MM.1S (cell line): Measurements from ENCODE around the gene ST3GAL3.

Experiments used
- DNase-seq: peaks from one replicate; pipeline ENCODE4 v3.0.0-alpha.2; 2015
- H2AFZ ChIP-seq: fragments of 300-600 bp; sonication (generic); 2 replicates; pipeline ENCODE4 v1.6.0; 2016; ENCODE audit warnings: antibody characterized with exemption, low read length
- H3F3A ChIP-seq: fragments of 300-600 bp; sonication (generic); 2 replicates; pipeline ENCODE4 v1.6.1; 2016; ENCODE audit warnings: mild to moderate bottlenecking, antibody characterized with exemption, low read length, moderate library complexity, mixed read lengths; ENCODE audit not compliant: insufficient read depth
- H3K27ac ChIP-seq: fragments of 300-600 bp; sonication (generic); 2 replicates; pipeline ENCODE4 v1.5.1; 2016; ENCODE audit warnings: mild to moderate bottlenecking, low read length
- H3K27me3 ChIP-seq: fragments of 300-600 bp; sonication (generic); replicated peaks from 2 replicates; pipeline ENCODE4 v1.6.0; 2016; ENCODE audit warnings: low read length; ENCODE audit not compliant: insufficient read depth
- H3K36me3 ChIP-seq: fragments of 300-600 bp; sonication (generic); replicated peaks from 2 replicates; pipeline ENCODE4 v1.6.1; 2016; ENCODE audit warnings: mild to moderate bottlenecking, low read length, mixed read lengths; ENCODE audit not compliant: insufficient read depth
- H3K4me1 ChIP-seq: fragments of 300-600 bp; sonication (generic); 2 replicates; pipeline ENCODE4 v1.6.1; 2016; ENCODE audit warnings: low read length, mixed read lengths
- H3K4me2 ChIP-seq: fragments of 300-600 bp; sonication (generic); 2 replicates; pipeline ENCODE4 v1.6.0; 2016; ENCODE audit warnings: low read depth, low read length
- H3K4me3 ChIP-seq: fragments of 300-600 bp; sonication (generic); 2 replicates; pipeline ENCODE4 v1.5.1; 2016; ENCODE audit warnings: low read length, mixed read lengths
- H3K79me2 ChIP-seq: fragments of 300-600 bp; sonication (generic); 2 replicates; pipeline ENCODE4 v1.6.1; 2016; ENCODE audit warnings: mixed run types, low read length, mixed read lengths
- H3K9ac ChIP-seq: fragments of 300-600 bp; sonication (generic); 2 replicates; pipeline ENCODE4 v1.6.1; 2016; ENCODE audit warnings: low read length, mixed read lengths
- H3K9me2 ChIP-seq: fragments of 300-600 bp; sonication (generic); replicated peaks from 2 replicates; pipeline ENCODE4 v1.6.1; 2016; ENCODE audit warnings: mild to moderate bottlenecking, low read length, mixed read lengths; ENCODE audit not compliant: insufficient read depth
- H3K9me3 ChIP-seq: fragments of 300-600 bp; sonication (generic); replicated peaks from 2 replicates; pipeline ENCODE4 v1.6.1; 2016; ENCODE audit warnings: mild to moderate bottlenecking, low read length, mixed read lengths; ENCODE audit not compliant: insufficient read depth
- H4K20me1 ChIP-seq: fragments of 300-600 bp; sonication (generic); 2 replicates; pipeline ENCODE4 v1.6.1; 2016; ENCODE audit warnings: mild to moderate bottlenecking, low read length, moderate library complexity, mixed read lengths; ENCODE audit not compliant: insufficient read depth
- EZH2 ChIP-seq: fragments of 300-600 bp; sonication (generic); optimal IDR thresholded peaks from 2 replicates; pipeline ENCODE3; 2017; ENCODE audit warnings: low read depth, mild to moderate bottlenecking, antibody characterized with exemption, low read length, mixed read lengths
- EZH2phosphoT487 ChIP-seq: fragments of 300-600 bp; sonication (generic); IDR thresholded peaks from 2 replicates; pipeline ENCODE4 v1.6.1; 2018; ENCODE audit warnings: antibody characterized with exemption, low read length
- TF ChIP-seq, protein P1 (sequence below): fragments of 300-600 bp; sonication (generic); IDR thresholded peaks from 2 replicates; pipeline ENCODE4 v1.5.1; 2016; ENCODE audit warnings: antibody characterized with exemption, low read length, mixed read lengths

Gene ST3GAL3

DNA sequence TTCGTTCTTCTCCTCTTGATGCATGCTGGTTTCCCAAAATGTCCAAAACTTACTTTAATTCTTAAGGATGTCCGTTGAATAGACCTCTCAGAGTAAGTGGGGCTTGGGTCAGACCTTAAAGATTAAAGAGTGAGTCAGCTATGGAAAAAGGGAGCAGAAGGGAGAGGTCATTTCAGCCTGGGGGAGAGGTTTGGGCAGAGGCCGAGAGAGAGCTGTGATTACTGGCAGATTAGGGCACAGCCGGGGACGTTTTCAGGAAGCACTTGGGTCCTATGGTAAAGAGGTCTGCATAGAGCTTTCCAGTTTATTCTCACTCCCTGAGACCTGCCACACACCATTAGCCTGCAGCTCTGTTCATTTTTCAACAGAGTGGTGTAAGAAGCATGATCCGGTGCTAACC is 14.0 kb upstream of the ST3GAL3 start:
- no peak overlapping the region for H3K27ac ChIP-seq
- no peak overlapping the region for H3K4me2 ChIP-seq
- H4K20me1 ChIP-seq = no peaks in the 10 kb centered on the region
- H3K36me3 ChIP-seq = peaks cover 21% of the 10 kb centered on the region
- no peak overlapping the region for H2AFZ ChIP-seq
- H3K4me1 ChIP-seq = peaks cover 8% of the 10 kb centered on the region; the same call in 1 of the 2 replicates
- no peak overlapping the region for H3K9ac ChIP-seq
- H3K27me3 ChIP-seq = no peaks in the 10 kb centered on the region
- no peaks in the 10 kb centered on the region for H3K79me2 ChIP-seq
- no peak for DNase-seq
- no peaks in the 10 kb centered on the region for H3F3A ChIP-seq
- H3K9me3 ChIP-seq = no peaks in the 10 kb centered on the region
- no peaks in the 10 kb centered on the region for H3K9me2 ChIP-seq
- no peak for TF ChIP-seq EZH2phosphoT487
- TF ChIP-seq, protein P1, sequence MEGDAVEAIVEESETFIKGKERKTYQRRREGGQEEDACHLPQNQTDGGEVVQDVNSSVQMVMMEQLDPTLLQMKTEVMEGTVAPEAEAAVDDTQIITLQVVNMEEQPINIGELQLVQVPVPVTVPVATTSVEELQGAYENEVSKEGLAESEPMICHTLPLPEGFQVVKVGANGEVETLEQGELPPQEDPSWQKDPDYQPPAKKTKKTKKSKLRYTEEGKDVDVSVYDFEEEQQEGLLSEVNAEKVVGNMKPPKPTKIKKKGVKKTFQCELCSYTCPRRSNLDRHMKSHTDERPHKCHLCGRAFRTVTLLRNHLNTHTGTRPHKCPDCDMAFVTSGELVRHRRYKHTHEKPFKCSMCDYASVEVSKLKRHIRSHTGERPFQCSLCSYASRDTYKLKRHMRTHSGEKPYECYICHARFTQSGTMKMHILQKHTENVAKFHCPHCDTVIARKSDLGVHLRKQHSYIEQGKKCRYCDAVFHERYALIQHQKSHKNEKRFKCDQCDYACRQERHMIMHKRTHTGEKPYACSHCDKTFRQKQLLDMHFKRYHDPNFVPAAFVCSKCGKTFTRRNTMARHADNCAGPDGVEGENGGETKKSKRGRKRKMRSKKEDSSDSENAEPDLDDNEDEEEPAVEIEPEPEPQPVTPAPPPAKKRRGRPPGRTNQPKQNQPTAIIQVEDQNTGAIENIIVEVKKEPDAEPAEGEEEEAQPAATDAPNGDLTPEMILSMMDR = no peak
- no peak for TF ChIP-seq EZH2
- H3K4me3 ChIP-seq = no peak overlapping the region

DNA sequence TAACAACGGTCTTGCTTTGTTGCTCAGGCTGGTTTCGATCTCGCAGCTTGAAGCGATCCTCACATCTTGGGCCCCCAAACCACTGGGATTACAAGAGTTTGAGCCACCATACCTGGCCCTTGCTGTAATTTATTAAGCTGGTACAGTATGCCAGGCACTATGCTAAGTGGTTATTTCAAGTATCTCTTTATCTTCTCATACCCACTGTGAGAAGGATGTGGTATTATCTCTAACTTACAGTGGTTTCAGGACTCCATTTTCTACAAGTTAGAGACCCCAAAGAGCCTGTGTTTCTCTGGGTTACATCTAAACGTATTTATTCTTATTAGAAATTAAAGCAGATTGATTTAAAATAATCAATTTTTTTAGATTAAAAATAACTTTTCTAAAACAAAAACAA is 8.1 kb upstream of the ST3GAL3 start:
- Histone ChIP-seq H3K27me3 (no peaks in the 10 kb centered on the region), H3K4me3 (no peak overlapping the region), H2AFZ (no peak overlapping the region), H3K9ac (no peak overlapping the region), H3K4me1 (no peaks in the 10 kb centered on the region), H4K20me1 (no peaks in the 10 kb centered on the region), H3K36me3 (no peaks in the 10 kb centered on the region), H3K9me3 (no peaks in the 10 kb centered on the region), H3K27ac (no peak overlapping the region), H3K9me2 (no peaks in the 10 kb centered on the region), H3K79me2 (no peaks in the 10 kb centered on the region), H3K4me2 (no peak overlapping the region), H3F3A (no peaks in the 10 kb centered on the region)
- TF ChIP-seq EZH2phosphoT487 = no peak
- TF ChIP-seq, protein P1 = no peak
- DNase-seq = no peak

DNA sequence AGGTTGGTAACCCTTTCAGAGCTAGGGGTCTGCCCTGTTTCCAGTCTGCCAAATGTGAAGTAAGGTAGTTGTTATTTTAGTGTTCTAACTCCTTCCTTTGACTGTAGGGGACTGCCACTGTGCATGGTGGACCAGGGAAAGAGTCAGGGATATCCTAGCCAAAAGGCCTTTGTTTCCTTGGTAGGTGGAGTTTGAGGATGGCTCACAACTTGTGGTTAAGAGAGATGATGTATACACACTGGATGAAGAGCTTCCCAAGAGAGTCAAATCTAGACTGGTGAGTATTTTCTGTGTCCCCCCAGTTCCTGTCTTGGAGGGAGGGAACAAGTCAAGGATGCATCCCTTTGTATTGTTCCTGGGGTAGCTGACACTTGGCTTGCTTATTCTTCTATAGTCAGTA is 3.5 kb upstream of the ST3GAL3 start:
- Histone ChIP-seq H3K4me2 (no peak overlapping the region), H3K27me3 (no peaks in the 10 kb centered on the region), H3K9ac (no peak overlapping the region), H3K4me3 (no peak overlapping the region), H2AFZ (no peak overlapping the region), H4K20me1 (no peaks in the 10 kb centered on the region), H3K79me2 (peaks cover 12% of the 10 kb centered on the region), H3F3A (0 out of 2 replicates have a peak, but pooled peaks cover 6% of the 10 kb centered on the region), H3K9me2 (no peaks in the 10 kb centered on the region), H3K4me1 (peaks cover 18% of the 10 kb centered on the region), H3K27ac (no peak overlapping the region), H3K9me3 (no peaks in the 10 kb centered on the region), H3K36me3 (no peaks in the 10 kb centered on the region)
- TF ChIP-seq, protein P1 = no peak
- TF ChIP-seq EZH2 (no peak), EZH2phosphoT487 (no peak)
- DNase-seq = no peak
